ENCODE results near the gene TMEM178B.

Gene TMEM178B

GRCh38 chr7:141356161-141356560 is 282.3 kb downstream of the TMEM178B start:
- no peak overlapping the region for H3K27ac ChIP-seq (ENCODE audit: extremely low read depth, low read depth, low read length)
- no peaks in the 10 kb centered on the region for H3K4me1 ChIP-seq (ENCODE audit: control insufficient read depth, insufficient read depth, low read length)
- no peaks in the 10 kb centered on the region for H3K9me3 ChIP-seq (ENCODE audit: control insufficient read depth, insufficient read depth, low read depth, low read length)
- ChIA-PET CTCF (interaction anchor here (0.7 kb wide), 1 partner anchor 1455 kb away, joined by 4 read pairs; no protein-coding TSS in a partner anchor), POLR2A (no interaction called here)
- TF ChIP-seq KLF9 (tag by site-specific recombination; IDR thresholded peaks at IDR 0.05; ENCODE audit: low read depth) (no peak), ZNF513 (tag by site-specific recombination; IDR thresholded peaks at IDR 0.05) (no peak), ZBTB6 (tag by site-specific recombination; IDR thresholded peaks at IDR 0.05) (no peak), ZSCAN23 (tag by site-specific recombination; IDR thresholded peaks at IDR 0.05) (no peak), ZNF350 (tag by site-specific recombination; IDR thresholded peaks at IDR 0.05) (no peak)
- H3K36me3 ChIP-seq (ENCODE audit: control insufficient read depth in 2 of 2, insufficient read depth in 1 of 2, low read length in 2 of 2): no peaks in the 10 kb centered on the region
- H3K4me3 ChIP-seq (ENCODE audit: low read depth, low read length): no peak overlapping the region

GRCh38 chr7:141358386-141358785 is 284.5 kb downstream of the TMEM178B start:
- Histone ChIP-seq H3K27ac (ENCODE audit: extremely low read depth, low read depth, low read length) (no peak overlapping the region), H3K4me1 (ENCODE audit: control insufficient read depth, insufficient read depth, low read length) (no peaks in the 10 kb centered on the region), H3K36me3 (ENCODE audit: control insufficient read depth in 2 of 2, insufficient read depth in 1 of 2, low read length in 2 of 2) (no peaks in the 10 kb centered on the region), H3K4me3 (ENCODE audit: low read depth, low read length) (no peak overlapping the region), H3K9me3 (ENCODE audit: control insufficient read depth, insufficient read depth, low read depth, low read length) (no peaks in the 10 kb centered on the region)
- ChIA-PET POLR2A (interaction anchor here (0.5 kb wide), 1 partner anchor 329 kb away, joined by 4 read pairs; no protein-coding TSS in a partner anchor), CTCF (interaction anchor here (0.8 to 1.1 kb wide), 3 partner anchors 10 to 238 kb away, joined by 3 to 4 read pairs (median 3); no protein-coding TSS in a partner anchor)
- TF ChIP-seq ZNF24 (tag by site-specific recombination; IDR thresholded peaks at IDR 0.05): no peak
- no peak for TF ChIP-seq ZNF645 (tag by site-specific recombination; IDR thresholded peaks at IDR 0.05)
- TF ChIP-seq ZNF221 (tag by site-specific recombination; IDR thresholded peaks at IDR 0.05; ENCODE audit: borderline replicate concordance): no peak
- TF ChIP-seq ZNF654 (tag by site-specific recombination; IDR thresholded peaks at IDR 0.05; ENCODE audit: low read depth): no peak

GRCh38 chr7:141359262-141359661 is 285.4 kb downstream of the TMEM178B start:
- Histone ChIP-seq H3K4me1 (ENCODE audit: control insufficient read depth, insufficient read depth, low read length) (no peaks in the 10 kb centered on the region), H3K9me3 (ENCODE audit: control insufficient read depth, insufficient read depth, low read depth, low read length) (no peaks in the 10 kb centered on the region), H3K27ac (ENCODE audit: extremely low read depth, low read depth, low read length) (no peak overlapping the region), H3K4me3 (ENCODE audit: low read depth, low read length) (no peak overlapping the region), H3K36me3 (ENCODE audit: control insufficient read depth in 2 of 2, insufficient read depth in 1 of 2, low read length in 2 of 2) (no peaks in the 10 kb centered on the region)
- CTCF ChIA-PET: interaction anchor here (1.1 kb wide), 1 partner anchor 174 kb away, joined by 3 read pairs; no protein-coding TSS in a partner anchor
- POLR2A ChIA-PET: no interaction called here
- TF ChIP-seq ZNF660 (tag by site-specific recombination; IDR thresholded peaks at IDR 0.05) (no peak), ZNF449 (tag by site-specific recombination; IDR thresholded peaks at IDR 0.05) (no peak), ZNF223 (tag by site-specific recombination; IDR thresholded peaks at IDR 0.05) (no peak), ZNF211 (tag by site-specific recombination; IDR thresholded peaks at IDR 0.05; ENCODE audit: low read depth) (no peak), ZSCAN4 (tag by site-specific recombination; IDR thresholded peaks at IDR 0.05) (no peak), ZNF350 (tag by site-specific recombination; IDR thresholded peaks at IDR 0.05) (no peak), CTCF (tag by site-specific recombination; IDR thresholded peaks at IDR 0.05) (no peak), ZNF776 (tag by site-specific recombination; IDR thresholded peaks at IDR 0.05; ENCODE audit: borderline replicate concordance) (no peak), KLF9 (tag by site-specific recombination; IDR thresholded peaks at IDR 0.05; ENCODE audit: low read depth) (no peak), ELK4 (IDR thresholded peaks at IDR 0.05; ENCODE audit: borderline replicate concordance, low read depth, low read length) (no peak)
